IMR-90 (cell line): Measurements from ENCODE around the gene GBE1. TPM values are rescaled to one million over a fixed set of nuclear protein-coding genes. Genes with fewer than 3 reads are reported as not detected.

ENCODE experiments used
- ATAC-seq: fragments of 200-7000 bp; cut with Tn5 transposase; 2 replicates; pipeline ENCODE4 v1.9.1; 2020; ENCODE audit warnings: low read depth, mild to moderate bottlenecking, moderate library complexity
- BruUV-seq: library from RNA; stranded (reverse); fragments of 400-500 nt; replicated peaks from 2 replicates; lab custom pipeline; 2021; lab: Mats Ljungman, UMichigan
- CTCF ChIA-PET: fragments of 300-600 bp; formaldehyde crosslinking; extraction: SDS; loops from one replicate; lab custom pipeline; 2021; ENCODE audit warnings: antibody characterized with exemption; lab: Yijun Ruan, JAX
- POLR2A ChIA-PET: fragments of 300-600 bp; sonication (Branson Sonifier 250); formaldehyde crosslinking; loops from one replicate; lab custom pipeline; 2022; ENCODE audit warnings: antibody characterized with exemption; ENCODE audit not compliant: unreplicated experiment; lab: Charles Lee
- DNase-seq: peaks from one replicate; pipeline ENCODE4 v3.0.0; 2013
- H2AFZ ChIP-seq: replicated peaks from 2 replicates; pipeline ENCODE3; 2013; ENCODE audit warnings: low read length, mild to moderate bottlenecking; ENCODE audit not compliant: poor library complexity
- H2AK5ac ChIP-seq: 2 replicates; pipeline ENCODE4 v1.6.1; 2013; ENCODE audit warnings: low read depth, low read length, inconsistent platforms
- H2AK9ac ChIP-seq: replicated peaks from 2 replicates; pipeline ENCODE3; 2013; ENCODE audit warnings: mild to moderate bottlenecking, low read depth, low read length, moderate library complexity; ENCODE audit not compliant: poor library complexity
- H2BK120ac ChIP-seq: 2 replicates; pipeline ENCODE4 v1.6.1; 2013; ENCODE audit warnings: low read depth, low read length, inconsistent platforms
- H2BK15ac ChIP-seq: 3 replicates; pipeline ENCODE4 v1.6.1; 2013; ENCODE audit warnings: low read depth, low read length, inconsistent platforms
- H2BK20ac ChIP-seq: 2 replicates; pipeline ENCODE4 v1.6.1; 2013; ENCODE audit warnings: low read depth, mild to moderate bottlenecking, inconsistent platforms, low read length, moderate library complexity
- H2BK5ac ChIP-seq: 2 replicates; pipeline ENCODE4 v1.6.1; 2013; ENCODE audit warnings: mild to moderate bottlenecking, low read depth, low read length, inconsistent platforms; ENCODE audit not compliant: poor library complexity, severe bottlenecking
- H3K14ac ChIP-seq: replicated peaks from 2 replicates; pipeline ENCODE4 v1.6.1; 2013; ENCODE audit warnings: low read depth, low read length, inconsistent platforms
- H3K18ac ChIP-seq: 2 replicates; pipeline ENCODE4 v1.6.1; 2013; ENCODE audit warnings: low read depth, low read length, control low read depth
- H3K23ac ChIP-seq: 2 replicates; pipeline ENCODE4 v1.6.1; 2013; ENCODE audit warnings: low read depth, low read length, inconsistent platforms
- H3K27ac ChIP-seq: 2 replicates; pipeline ENCODE4 v1.5.1; 2013; ENCODE audit warnings: mild to moderate bottlenecking, control low read depth, low read length; ENCODE audit not compliant: insufficient read depth
- H3K27me3 ChIP-seq: 2 replicates; pipeline ENCODE4 v1.6.1; 2013; ENCODE audit warnings: low read length; ENCODE audit not compliant: control insufficient read depth, insufficient read depth
- H3K36me3 ChIP-seq: 2 replicates; pipeline ENCODE4 v1.6.1; 2013; ENCODE audit warnings: low read length, mixed read lengths; ENCODE audit not compliant: control insufficient read depth, insufficient read depth
- H3K4ac ChIP-seq: 2 replicates; pipeline ENCODE4 v1.6.1; 2013; ENCODE audit warnings: low read depth, low read length, inconsistent platforms
- H3K4me1 ChIP-seq: 2 replicates; pipeline ENCODE4 v1.6.1; 2013; ENCODE audit warnings: low read length, mixed read lengths; ENCODE audit not compliant: control insufficient read depth, insufficient read depth
- H3K4me2 ChIP-seq: 2 replicates; pipeline ENCODE4 v1.6.1; 2013; ENCODE audit warnings: low read depth, mild to moderate bottlenecking, control low read depth, low read length, moderate library complexity
- H3K4me3 ChIP-seq: 2 replicates; pipeline ENCODE4 v1.5.1; 2013; ENCODE audit warnings: low read depth, mild to moderate bottlenecking, control low read depth, low read length, moderate library complexity; ENCODE audit not compliant: insufficient read depth
- H3K56ac ChIP-seq: 2 replicates; pipeline ENCODE4 v1.6.1; 2013; ENCODE audit warnings: low read length, inconsistent platforms; ENCODE audit not compliant: insufficient read depth; ENCODE audit errors: extremely low read depth
- H3K79me1 ChIP-seq, 2 experiments: 2 replicates each; pipeline ENCODE4 v1.6.1; 2013; ENCODE audit warnings: low read length in 2 of 2, inconsistent platforms in 1 of 2, low read depth in 1 of 2
- H3K9ac ChIP-seq: 2 replicates; pipeline ENCODE4 v1.6.1; 2013; ENCODE audit warnings: low read depth, low read length, control low read depth
- H3K9me1 ChIP-seq: 2 replicates; pipeline ENCODE4 v1.6.1; 2013; ENCODE audit warnings: low read length, inconsistent platforms; ENCODE audit not compliant: insufficient read depth
- H3K9me3 ChIP-seq: 2 replicates; pipeline ENCODE4 v1.6.1; 2013; ENCODE audit warnings: low read length; ENCODE audit not compliant: control insufficient read depth, insufficient read depth
- H4K20me1 ChIP-seq: 2 replicates; pipeline ENCODE4 v1.6.1; 2013; ENCODE audit warnings: low read length, inconsistent platforms; ENCODE audit not compliant: insufficient read depth
- H4K5ac ChIP-seq: 2 replicates; pipeline ENCODE4 v1.6.1; 2013; ENCODE audit warnings: mild to moderate bottlenecking, low read depth, low read length, control low read depth
- H4K8ac ChIP-seq, 2 experiments: 2 replicates each; pipeline ENCODE4 v1.6.1; 2013; ENCODE audit warnings: low read depth in 2 of 2, low read length in 2 of 2, control low read depth in 1 of 2, inconsistent platforms in 1 of 2
- H4K91ac ChIP-seq: 2 replicates; pipeline ENCODE4 v1.6.1; 2013; ENCODE audit warnings: low read depth, low read length, inconsistent platforms; ENCODE audit not compliant: insufficient read depth
- BHLHE40 ChIP-seq: fragments of 150-350 bp; IDR thresholded peaks from 2 replicates; pipeline ENCODE4 v1.6.1; 2016; ENCODE audit warnings: mild to moderate bottlenecking, low read depth, low read length
- CEBPB ChIP-seq: IDR thresholded peaks from 2 replicates; pipeline ENCODE4 v1.6.1; 2012; ENCODE audit warnings: low read depth, low read length, improper control_type of control experiment
- CHD1 ChIP-seq: IDR thresholded peaks from 2 replicates; pipeline ENCODE4 v1.6.1; 2012; ENCODE audit warnings: low read depth, low read length, improper control_type of control experiment
- CTCF ChIP-seq: conservative IDR thresholded peaks from 2 replicates; pipeline ENCODE4 v1.5.1; 2012; ENCODE audit warnings: mild to moderate bottlenecking, low read depth, low read length, improper control_type of control experiment
- ELK1 ChIP-seq: fragments of 150-350 bp; IDR thresholded peaks from 2 replicates; pipeline ENCODE4 v1.6.1; 2016; ENCODE audit warnings: low read depth, mild to moderate bottlenecking, low read length, moderate library complexity, borderline replicate concordance
- FOS ChIP-seq: fragments of 150-350 bp; IDR thresholded peaks from 2 replicates; pipeline ENCODE4 v1.6.1; 2016; ENCODE audit warnings: low read depth, low read length
- MAFK ChIP-seq: IDR thresholded peaks from 2 replicates; pipeline ENCODE4 v1.6.1; 2012; ENCODE audit warnings: low read depth, low read length, improper control_type of control experiment
- MAZ ChIP-seq: IDR thresholded peaks from 2 replicates; pipeline ENCODE4 v1.6.1; 2012; ENCODE audit warnings: low read depth, mild to moderate bottlenecking, low read length, improper control_type of control experiment, moderate library complexity, borderline replicate concordance
- NFE2L2 ChIP-seq: fragments of 150-350 bp; IDR thresholded peaks from 2 replicates; pipeline ENCODE4 v1.6.1; 2016; ENCODE audit warnings: low read depth, mild to moderate bottlenecking, low read length
- POLR2A ChIP-seq: IDR thresholded peaks from 2 replicates; pipeline ENCODE4 v1.6.1; 2012; ENCODE audit warnings: mild to moderate bottlenecking, low read depth, low read length
- RAD21 ChIP-seq: IDR thresholded peaks from 2 replicates; pipeline ENCODE4 v1.6.1; 2012; ENCODE audit warnings: low read length, improper control_type of control experiment
- RCOR1 ChIP-seq: IDR thresholded peaks from 2 replicates; pipeline ENCODE4 v1.6.1; 2012; ENCODE audit warnings: mild to moderate bottlenecking, low read length, improper control_type of control experiment; ENCODE audit not compliant: insufficient replicate concordance
- SMC3 ChIP-seq: fragments of 150-350 bp; IDR thresholded peaks from 2 replicates; pipeline ENCODE4 v1.6.1; 2016; ENCODE audit warnings: low read depth, mild to moderate bottlenecking, antibody characterized with exemption, low read length, moderate library complexity
- USF2 ChIP-seq: fragments of 150-350 bp; IDR thresholded peaks from 2 replicates; pipeline ENCODE4 v1.6.1; 2017; ENCODE audit warnings: mild to moderate bottlenecking, antibody characterized with exemption, low read length, low read depth
- WGBS, 2 experiments: methylation state at CpG; one replicate each; pipeline versions ENCODE4 v1.1.5 to v1.1.7; 2013; ENCODE audit warnings: missing lambda C conversion rate in 2 of 2; ENCODE audit not compliant: insufficient read length in 1 of 2; ENCODE audit errors: extremely low coverage in 2 of 2; 5-methylcytosine and 5-hydroxymethylcytosine counted together
- dilution Hi-C: fragments of 300-500 bp; cut with HindIII; formaldehyde crosslinking; loops from one replicate; pipeline ENCODE4 v1.14.3; 2018; ENCODE audit warnings: low sequenced_read_pairs; ENCODE audit not compliant: unreplicated experiment
- in situ Hi-C: fragments of 300-500 bp; cut with MboI; formaldehyde crosslinking; loops from 3 replicates; pipeline ENCODE4 v1.14.3; 2019; ENCODE audit warnings: low sequenced_read_pairs, inconsistent platforms, mixed read lengths
- intact Hi-C: fragments of 100-400 bp; cut with micrococcal nuclease; formaldehyde crosslinking; loops from 2 replicates; pipeline ENCODE4 v1.10.0; 2022
- polyA plus RNA-seq, 3 experiments: library from polyadenylated mRNA; depleted of rRNA; stranded (reverse); fragments of >200 nt; gene quantifications; 2 replicates each; pipeline ENCODE4 v1.2.3, GENCODE V29; 2012; ENCODE audit warnings: low replicate concordance in 1 of 3
- total RNA-seq: library from RNA; depleted of rRNA; stranded (reverse); fragments of >200 nt; gene quantifications from 2 replicates; pipeline ENCODE4 v1.2.3, GENCODE V29; 2012

Gene GBE1
- total and polyA plus RNA-seq, 2 of the 4 experiments (the other 2 are of a cell fraction): 36.7 to 90.3 TPM

- no peak overlapping the region for H4K91ac ChIP-seq
- no peak overlapping the region for H4K8ac ChIP-seq
- dilution Hi-C loops: no loop called here
- ChIA-PET CTCF (no interaction called here), POLR2A (no interaction called here)
- no peak overlapping the region for H2AK9ac ChIP-seq
- no peak overlapping the region for H3K23ac ChIP-seq
- no peak overlapping the region for H3K27ac ChIP-seq
- ATAC-seq (no peak), DNase-seq (no peak)
- H3K14ac ChIP-seq: no peak overlapping the region
- BruUV-seq: no TSS peak
- no peaks in the 10 kb centered on the region for H3K27me3 ChIP-seq
- TF ChIP-seq BHLHE40: no peak
- TF ChIP-seq FOS: no peak
- TF ChIP-seq USF2: no peak
- TF ChIP-seq SMC3: no peak
- no peak for TF ChIP-seq NFE2L2
- no peak for TF ChIP-seq CEBPB
- no peak for TF ChIP-seq MAFK
- no peak for TF ChIP-seq ELK1
- no peak for TF ChIP-seq CTCF
- TF ChIP-seq POLR2A: no peak
- no peak for TF ChIP-seq RAD21
- no peak for TF ChIP-seq RCOR1
- TF ChIP-seq MAZ: no peak
- no peak for TF ChIP-seq CHD1
- H2BK20ac ChIP-seq: no peak overlapping the region
- no peaks in the 10 kb centered on the region for H3K9me1 ChIP-seq
- peaks cover 0 to 3% of the 10 kb centered on the region in 2 experiments; a peak in 2 of 4 replicates for H3K79me1 ChIP-seq
- in situ Hi-C loops: no loop called here
- H3K9me3 ChIP-seq: no peaks in the 10 kb centered on the region
- H3K56ac ChIP-seq: no peak overlapping the region
- no peak overlapping the region for H2BK5ac ChIP-seq
- no CpG with 5 or more reads among the region's 1 CpG for WGBS, 2 experiments
- H3K18ac ChIP-seq: no peak overlapping the region
- H3K4me3 ChIP-seq: no peak overlapping the region
- no peak overlapping the region for H2AFZ ChIP-seq
- no peak overlapping the region for H2AK5ac ChIP-seq
- no peak overlapping the region for H3K9ac ChIP-seq
- no peak overlapping the region for H4K5ac ChIP-seq
- no peaks in the 10 kb centered on the region for H4K20me1 ChIP-seq
- peaks cover 2% of the 10 kb centered on the region; the same call in 1 of the 2 replicates for H3K36me3 ChIP-seq
- no peak overlapping the region for H2BK15ac ChIP-seq
- H2BK120ac ChIP-seq: no peak overlapping the region
- no peaks in the 10 kb centered on the region for H3K4me1 ChIP-seq
- H3K4ac ChIP-seq: no peak overlapping the region
- no peak overlapping the region for H3K4me2 ChIP-seq
- intact Hi-C loops: no loop called here
These were observed 189.2 kb downstream of the GBE1 start for GRCh38 chr3:81572201-81572756.
